ENCODE data around the gene B3GAT2. TPM values are rescaled to one million over a fixed set of nuclear protein-coding genes. Genes with fewer than 3 reads are reported as not detected.

Gene B3GAT2
- total and polyA plus RNA-seq, 2 donors (not counting 1 experiment from before 2014, with no cell fraction given): not detected

DNA sequence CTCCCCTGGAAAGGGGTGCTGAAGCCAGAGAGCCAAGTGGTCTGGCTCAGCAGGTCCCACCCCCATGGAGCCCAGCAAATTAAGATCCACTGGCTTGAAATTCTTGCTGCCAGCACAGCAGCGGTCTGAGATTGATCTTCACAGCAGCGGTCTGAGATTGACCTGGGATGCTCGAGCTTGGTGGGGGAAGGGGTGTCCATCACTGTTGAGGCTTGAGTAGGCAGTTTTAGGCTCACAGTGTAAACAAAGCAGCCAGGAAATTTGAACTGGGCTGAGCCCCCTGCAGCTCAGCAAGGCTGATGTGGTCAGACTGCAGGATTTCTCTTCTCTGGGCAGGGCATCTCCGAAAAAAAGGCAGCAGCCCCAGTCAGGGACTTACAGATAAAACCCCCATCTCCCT, 41.3 kb upstream of the B3GAT2 start:
- Mint-ChIP-seq H3K27ac (no peak overlapping the region), H3K4me3 (no peak overlapping the region), H3K27me3 (peaks cover 42% of the 10 kb centered on the region), H3K4me1 (no peaks in the 10 kb centered on the region), H3K9me3 (ENCODE audit: insufficient read depth) (no peaks in the 10 kb centered on the region)
- Histone ChIP-seq H3K27me3 (replicated peaks in 1 of 4; ENCODE audit: control extremely low read depth in 1 of 4, control insufficient read depth in 3 of 4, insufficient read depth in 4 of 4, low read length in 3 of 4) (peaks cover 0 to 6% (median 2%) of the 10 kb centered on the region in 4 experiments), H2AFZ (ENCODE audit: insufficient read depth, low read depth, low read length, poor library complexity, severe bottlenecking) (no peak overlapping the region), H3K4me1 (ENCODE audit: control insufficient read depth in 2 of 2, insufficient read depth in 2 of 2, low read length in 2 of 2) (no peaks in the 10 kb centered on the region), H3K9me3 (ENCODE audit: control extremely low read depth in 1 of 3, control insufficient read depth in 2 of 3, insufficient read depth in 1 of 3, low read length in 2 of 3) (no peaks in the 10 kb centered on the region), H3K27ac (ENCODE audit: low read length in 2 of 2) (no peak overlapping the region), H3K4me3 (ENCODE audit: control extremely low read depth in 1 of 5, extremely low read depth in 1 of 5, insufficient read depth in 1 of 5, low read depth in 2 of 5, low read length in 4 of 5) (no peak overlapping the region), H3K4me2 (replicated peaks; ENCODE audit: low read depth, low read length, poor library complexity, severe bottlenecking) (no peak overlapping the region), H3K79me2 (ENCODE audit: control insufficient read depth, insufficient read depth, low read length) (no peaks in the 10 kb centered on the region), H3K36me3 (replicated peaks in 1 of 2; ENCODE audit: control extremely low read depth in 1 of 2, control insufficient read depth in 1 of 2, extremely low read depth in 1 of 2, insufficient read depth in 2 of 2, low read length in 1 of 2) (no peaks in the 10 kb centered on the region), H4K20me1 (ENCODE audit: control insufficient read depth, insufficient read depth, low read length, poor library complexity, severe bottlenecking) (no peaks in the 10 kb centered on the region), H3K9ac (ENCODE audit: low read length) (no peak overlapping the region)
- CTCF ChIA-PET: no interaction called here
- no peak for TF ChIP-seq EZH2 (IDR thresholded peaks at IDR 0.05; ENCODE audit: borderline replicate concordance, insufficient read depth, low read depth, low read length, poor library complexity, severe bottlenecking)
- TF ChIP-seq, protein P1, sequence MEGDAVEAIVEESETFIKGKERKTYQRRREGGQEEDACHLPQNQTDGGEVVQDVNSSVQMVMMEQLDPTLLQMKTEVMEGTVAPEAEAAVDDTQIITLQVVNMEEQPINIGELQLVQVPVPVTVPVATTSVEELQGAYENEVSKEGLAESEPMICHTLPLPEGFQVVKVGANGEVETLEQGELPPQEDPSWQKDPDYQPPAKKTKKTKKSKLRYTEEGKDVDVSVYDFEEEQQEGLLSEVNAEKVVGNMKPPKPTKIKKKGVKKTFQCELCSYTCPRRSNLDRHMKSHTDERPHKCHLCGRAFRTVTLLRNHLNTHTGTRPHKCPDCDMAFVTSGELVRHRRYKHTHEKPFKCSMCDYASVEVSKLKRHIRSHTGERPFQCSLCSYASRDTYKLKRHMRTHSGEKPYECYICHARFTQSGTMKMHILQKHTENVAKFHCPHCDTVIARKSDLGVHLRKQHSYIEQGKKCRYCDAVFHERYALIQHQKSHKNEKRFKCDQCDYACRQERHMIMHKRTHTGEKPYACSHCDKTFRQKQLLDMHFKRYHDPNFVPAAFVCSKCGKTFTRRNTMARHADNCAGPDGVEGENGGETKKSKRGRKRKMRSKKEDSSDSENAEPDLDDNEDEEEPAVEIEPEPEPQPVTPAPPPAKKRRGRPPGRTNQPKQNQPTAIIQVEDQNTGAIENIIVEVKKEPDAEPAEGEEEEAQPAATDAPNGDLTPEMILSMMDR (IDR thresholded peaks at IDR 0.05): no peak
- intact Hi-C loops (cut with micrococcal nuclease): no loop called here
- WGBS (ENCODE audit: insufficient coverage): 47% methylated on average over 4 of the region's 4 CpGs
- POLR2A ChIA-PET: no interaction called here
- ATAC-seq (ENCODE audit: low read depth) (no peak), DNase-seq (no peak)

DNA sequence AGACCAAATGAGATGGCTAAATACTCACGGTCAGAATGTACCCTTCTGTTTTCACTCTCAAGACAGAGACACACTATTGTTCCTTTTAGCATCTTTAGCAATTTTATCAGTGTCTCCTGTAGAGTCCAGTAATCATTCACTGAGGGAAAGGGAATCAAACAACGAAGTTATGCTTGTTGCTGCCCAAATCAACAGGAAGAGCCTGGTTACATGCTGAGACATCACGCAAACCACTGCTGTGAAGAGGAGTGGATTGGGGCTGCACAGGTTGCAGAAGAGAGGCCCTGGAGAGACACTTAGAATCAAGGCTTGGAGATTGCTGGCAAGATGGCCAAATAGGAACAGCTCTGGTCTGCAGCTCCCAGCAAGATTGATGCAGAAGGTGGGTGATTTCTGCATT, 40.5 kb upstream of the B3GAT2 start:
- Mint-ChIP-seq H3K9me3 (ENCODE audit: insufficient read depth) (no peaks in the 10 kb centered on the region), H3K27ac (no peak overlapping the region), H3K4me3 (no peak overlapping the region), H3K4me1 (no peaks in the 10 kb centered on the region), H3K27me3 (peaks cover 42% of the 10 kb centered on the region)
- WGBS (ENCODE audit: insufficient coverage): 63% methylated on average over 2 of the region's 3 CpGs
- Histone ChIP-seq H4K20me1 (ENCODE audit: control insufficient read depth, insufficient read depth, low read length, poor library complexity, severe bottlenecking) (no peaks in the 10 kb centered on the region), H3K79me2 (ENCODE audit: control insufficient read depth, insufficient read depth, low read length) (no peaks in the 10 kb centered on the region), H3K4me2 (replicated peaks; ENCODE audit: low read depth, low read length, poor library complexity, severe bottlenecking) (no peak overlapping the region), H3K9ac (ENCODE audit: low read length) (no peak overlapping the region), H2AFZ (ENCODE audit: insufficient read depth, low read depth, low read length, poor library complexity, severe bottlenecking) (no peak overlapping the region), H3K27me3 (replicated peaks in 1 of 4; ENCODE audit: control extremely low read depth in 1 of 4, control insufficient read depth in 3 of 4, insufficient read depth in 4 of 4, low read length in 3 of 4) (peaks cover 0 to 6% (median 2%) of the 10 kb centered on the region in 4 experiments), H3K4me1 (ENCODE audit: control insufficient read depth in 2 of 2, insufficient read depth in 2 of 2, low read length in 2 of 2) (no peaks in the 10 kb centered on the region), H3K9me3 (ENCODE audit: control extremely low read depth in 1 of 3, control insufficient read depth in 2 of 3, insufficient read depth in 1 of 3, low read length in 2 of 3) (no peaks in the 10 kb centered on the region), H3K36me3 (replicated peaks in 1 of 2; ENCODE audit: control extremely low read depth in 1 of 2, control insufficient read depth in 1 of 2, extremely low read depth in 1 of 2, insufficient read depth in 2 of 2, low read length in 1 of 2) (no peaks in the 10 kb centered on the region), H3K4me3 (ENCODE audit: control extremely low read depth in 1 of 5, extremely low read depth in 1 of 5, insufficient read depth in 1 of 5, low read depth in 2 of 5, low read length in 4 of 5) (no peak overlapping the region), H3K27ac (ENCODE audit: low read length in 2 of 2) (no peak overlapping the region)
- intact Hi-C loops (cut with micrococcal nuclease): no loop called here
- ChIA-PET CTCF (no interaction called here), POLR2A (no interaction called here)
- no peak for ATAC-seq (ENCODE audit: low read depth)
- no peak for DNase-seq
- no peak for TF ChIP-seq EZH2 (IDR thresholded peaks at IDR 0.05; ENCODE audit: borderline replicate concordance, insufficient read depth, low read depth, low read length, poor library complexity, severe bottlenecking)
- TF ChIP-seq, protein P1 (IDR thresholded peaks at IDR 0.05): no peak

All from B cell (primary cell).